ENCODE results near the gene SNRPA.
A peak's percentile ranks its signal among the peaks of the same experiment; 100 is the strongest.
"Not testable (repeated sequence)": the region's sequence is repeated elsewhere in the genome, so short reads cannot be mapped to it uniquely, and the experiment has no call there.

Gene SNRPA

DNA sequence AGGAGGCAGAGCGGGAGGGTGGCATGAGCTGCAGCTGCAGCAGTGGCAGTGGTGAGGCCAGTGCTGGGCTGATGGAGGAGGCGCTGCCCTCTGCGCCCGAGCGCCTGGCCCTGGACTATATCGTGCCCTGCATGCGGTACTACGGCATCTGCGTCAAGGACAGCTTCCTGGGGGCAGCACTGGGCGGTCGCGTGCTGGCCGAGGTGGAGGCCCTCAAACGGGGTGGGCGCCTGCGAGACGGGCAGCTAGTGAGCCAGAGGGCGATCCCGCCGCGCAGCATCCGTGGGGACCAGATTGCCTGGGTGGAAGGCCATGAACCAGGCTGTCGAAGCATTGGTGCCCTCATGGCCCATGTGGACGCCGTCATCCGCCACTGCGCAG lies 50.0 kb downstream of the SNRPA start:
- DNase-seq (ENCODE audit: low read depth in 2 of 2), result no peak

DNA sequence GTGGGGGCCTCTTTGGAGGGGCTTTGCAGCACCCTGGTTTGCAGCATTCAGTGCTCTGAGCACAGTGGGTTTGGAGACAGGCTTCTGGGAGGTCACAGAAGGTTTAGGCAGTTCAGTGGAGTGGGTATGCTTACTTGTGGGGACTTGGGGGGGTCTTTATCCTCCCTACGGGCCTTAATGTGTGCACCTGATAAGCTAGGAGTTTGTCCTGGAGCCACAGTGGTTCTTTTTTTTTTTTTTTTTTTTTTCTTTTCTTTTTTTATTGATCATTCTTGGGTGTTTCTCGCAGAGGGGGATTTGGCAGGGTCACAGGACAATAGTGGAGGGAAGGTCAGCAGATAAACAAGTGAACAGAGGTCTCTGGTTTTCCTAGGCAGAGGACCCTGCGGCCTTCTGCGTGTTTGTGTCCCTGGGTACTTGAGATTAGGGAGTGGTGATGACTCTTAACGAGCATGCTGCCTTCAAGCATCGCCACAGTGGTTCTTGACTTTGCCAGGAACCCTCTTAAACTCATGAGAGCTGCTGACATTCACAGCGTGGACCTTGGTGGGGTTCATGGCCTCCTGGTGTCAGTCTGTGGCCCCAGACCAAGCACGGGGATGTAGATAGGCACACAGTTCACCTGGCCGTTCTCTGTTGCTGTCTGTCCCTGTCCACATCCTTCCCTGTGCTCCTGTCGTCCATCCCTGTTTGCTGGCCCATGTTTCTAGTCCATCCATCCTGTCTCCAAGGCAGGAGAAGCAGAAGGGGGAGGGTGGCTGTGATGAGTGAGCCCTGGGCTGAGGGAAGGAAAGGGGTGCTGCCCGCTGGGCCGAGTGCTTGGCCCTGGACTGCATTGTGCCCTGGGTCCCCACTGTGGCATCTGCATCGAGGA lies 50.7 kb downstream of the SNRPA start:
- DNase-seq (ENCODE audit: low read depth in 2 of 2), result no peak

DNA sequence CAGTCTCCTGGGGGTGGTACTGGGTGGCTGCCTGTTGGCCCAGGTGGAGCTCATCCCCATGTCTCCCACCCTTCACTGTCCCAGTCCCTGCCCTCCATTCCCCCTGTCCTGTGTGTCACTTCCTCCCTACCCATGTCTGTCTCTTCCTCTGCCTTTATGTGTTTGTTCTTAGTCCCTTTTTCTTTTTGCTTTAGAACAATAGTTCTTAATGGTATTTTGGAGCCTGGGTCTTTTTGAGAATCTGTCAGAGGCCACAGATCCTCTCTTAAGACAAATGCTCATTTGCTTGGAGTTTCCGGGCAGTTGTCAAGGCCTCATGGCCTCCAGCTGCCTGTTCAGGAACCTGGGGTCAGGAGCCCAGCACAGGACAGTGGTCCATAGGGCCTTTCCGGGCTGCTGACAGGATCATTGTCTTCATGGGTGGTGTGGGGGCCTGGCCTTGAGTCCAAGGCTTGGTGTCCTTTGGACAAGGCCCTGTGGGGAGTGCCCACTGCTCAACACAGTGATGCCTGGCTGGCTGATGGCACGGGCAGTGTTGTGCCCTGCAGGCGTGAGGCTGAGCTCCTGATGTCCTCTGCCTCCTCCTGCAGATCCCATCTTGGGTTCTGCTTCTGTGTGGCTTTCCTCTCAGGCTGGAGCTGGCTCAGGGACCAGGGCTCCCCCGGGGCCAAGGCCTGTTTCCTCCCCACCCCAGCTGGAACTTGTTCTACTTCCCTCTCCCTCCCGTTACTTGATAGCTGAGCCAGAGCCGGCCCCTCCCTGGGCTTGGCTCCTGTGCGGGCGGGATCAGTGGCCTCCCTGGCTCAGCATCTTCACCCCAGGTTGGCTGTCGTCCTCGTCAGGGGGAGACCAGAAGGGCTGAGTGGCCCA lies 51.5 kb downstream of the SNRPA start:
- no peak for DNase-seq (ENCODE audit: low read depth in 2 of 2)

DNA sequence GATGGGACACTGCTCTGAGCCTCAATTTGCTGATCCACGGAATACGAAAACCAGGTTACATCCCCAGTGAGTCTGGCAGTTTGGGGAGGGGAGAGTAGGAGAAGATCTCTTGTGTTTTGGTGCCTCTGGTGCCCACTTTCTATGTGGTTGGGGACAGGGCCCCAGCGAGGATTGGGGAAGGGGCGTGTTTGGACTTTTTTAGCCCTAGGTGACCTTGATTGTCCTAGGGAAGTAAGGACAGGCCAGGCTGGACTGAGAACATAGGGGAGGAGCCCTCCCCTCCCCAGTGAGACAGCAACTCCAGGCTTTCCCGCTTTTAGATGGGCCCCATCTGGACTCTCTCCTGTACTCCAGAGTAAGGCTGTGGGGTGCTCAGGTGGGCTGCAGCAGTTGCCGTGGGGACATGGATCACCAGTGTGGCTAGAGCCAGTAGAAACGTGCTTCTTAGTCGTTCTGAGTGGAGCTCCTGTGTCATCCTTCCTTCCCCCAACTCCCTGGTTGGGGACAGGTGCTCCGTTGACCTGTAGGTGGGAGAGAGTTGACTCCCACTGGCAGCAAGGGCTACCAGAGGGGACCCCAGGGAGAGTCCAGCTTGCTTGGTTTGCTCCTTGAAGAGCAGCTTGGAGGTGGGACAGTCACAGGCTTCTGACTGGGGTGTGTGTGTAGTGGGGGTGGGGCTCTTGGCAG lies 52.3 kb downstream of the SNRPA start:
- no peak for DNase-seq (ENCODE audit: low read depth in 2 of 2)

DNA sequence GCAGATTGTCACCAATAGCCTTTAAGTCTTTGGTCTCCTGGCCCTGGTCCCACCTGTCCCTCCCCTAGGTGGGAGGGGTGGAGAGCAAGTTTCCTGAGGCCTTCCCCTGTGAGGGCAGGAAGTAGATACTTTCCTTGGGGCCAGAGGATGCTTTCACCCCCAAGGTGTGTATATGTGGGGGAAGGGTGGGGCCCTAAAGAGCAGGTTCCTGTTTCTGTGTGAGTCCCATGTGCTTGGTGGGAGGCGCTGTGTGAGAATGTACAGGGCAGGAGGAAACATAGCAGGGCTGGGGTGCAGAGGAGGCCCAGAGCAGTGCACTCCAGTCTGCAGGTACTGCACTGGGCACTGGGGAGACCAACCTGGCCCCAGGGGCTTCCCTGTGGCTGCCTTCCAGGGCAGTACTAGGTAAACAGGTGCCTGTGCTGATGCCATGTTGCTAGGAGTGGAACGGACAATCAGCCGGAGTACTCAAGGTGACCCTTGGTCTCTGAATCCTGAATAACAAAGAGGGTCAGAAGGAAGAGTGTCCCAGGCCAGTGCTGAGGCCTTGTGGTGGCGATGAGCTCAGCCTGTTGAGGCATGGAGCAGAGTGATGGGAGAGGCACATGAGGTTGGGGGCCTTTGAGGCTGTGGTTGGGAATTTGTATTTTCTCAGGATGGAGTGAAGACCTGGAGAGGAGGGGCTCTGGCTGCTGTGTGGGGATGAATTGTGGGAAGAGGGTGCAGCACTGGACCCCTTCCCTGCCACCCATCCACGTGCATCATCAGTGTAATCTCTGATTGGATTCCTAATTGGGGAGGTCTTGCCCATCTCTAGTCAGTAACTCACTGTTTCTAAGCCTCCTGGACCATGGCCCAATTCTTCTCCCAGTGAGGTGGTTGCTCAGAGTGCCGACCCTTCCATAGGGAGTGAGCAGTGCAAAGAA lies 53.1 kb downstream of the SNRPA start:
- DNase-seq (ENCODE audit: low read depth in 2 of 2), result peak in 1 of 2 donors; percentile 44

DNA sequence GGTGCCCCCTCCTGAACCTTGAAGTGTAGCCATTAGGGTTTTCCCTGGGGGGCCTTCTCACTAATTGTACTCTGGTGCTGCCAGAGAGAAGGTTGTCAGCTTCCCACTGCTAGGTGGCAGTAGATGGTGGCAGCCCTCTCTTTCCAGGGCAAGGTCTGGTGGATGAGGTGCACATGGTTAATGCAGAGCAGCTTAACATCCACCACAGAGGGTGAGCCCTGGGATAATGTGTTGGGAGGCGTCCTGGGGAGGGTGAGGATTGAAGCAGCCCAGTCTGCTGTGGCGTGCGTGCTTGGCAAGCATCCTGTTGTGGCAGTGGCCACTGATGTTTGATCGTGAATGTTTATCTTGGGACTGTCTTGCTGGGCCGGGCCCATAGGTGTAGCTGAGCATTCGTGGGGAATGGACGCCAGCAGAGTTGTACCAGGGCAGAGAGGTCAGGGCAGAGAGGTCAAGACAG lies 53.8 kb downstream of the SNRPA start:
- no peak for DNase-seq (ENCODE audit: low read depth in 2 of 2)

DNA sequence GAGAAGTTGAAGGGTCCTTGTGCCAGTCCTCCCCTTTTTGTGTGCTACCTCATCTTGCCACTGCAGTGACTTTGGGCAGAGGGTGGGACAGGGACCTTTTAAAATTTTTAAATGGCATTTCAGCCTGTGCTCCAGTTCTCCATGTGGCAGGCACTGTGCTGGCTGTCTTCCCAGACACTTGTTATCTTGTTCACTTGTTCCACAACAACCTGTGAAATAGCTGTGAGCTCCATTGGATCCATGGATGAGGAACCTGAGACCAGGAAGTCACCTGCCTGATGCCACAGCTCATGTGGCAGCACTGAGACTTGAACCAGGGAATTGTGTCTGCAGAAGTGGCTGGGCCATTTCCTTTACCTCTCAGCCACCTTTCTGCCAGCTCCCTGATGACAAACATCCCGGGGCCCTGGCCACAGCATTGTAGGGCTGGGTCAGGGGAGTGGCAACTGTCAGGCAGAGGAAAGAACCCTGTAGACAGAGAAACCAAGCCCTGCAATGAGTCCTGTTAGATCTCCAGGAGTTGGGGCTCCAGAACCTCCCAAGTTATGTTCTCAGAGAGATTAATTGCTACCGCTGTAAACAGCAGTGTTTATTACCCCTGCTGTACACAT lies 54.4 kb downstream of the SNRPA start:
- no peak for DNase-seq (ENCODE audit: low read depth in 2 of 2)

DNA sequence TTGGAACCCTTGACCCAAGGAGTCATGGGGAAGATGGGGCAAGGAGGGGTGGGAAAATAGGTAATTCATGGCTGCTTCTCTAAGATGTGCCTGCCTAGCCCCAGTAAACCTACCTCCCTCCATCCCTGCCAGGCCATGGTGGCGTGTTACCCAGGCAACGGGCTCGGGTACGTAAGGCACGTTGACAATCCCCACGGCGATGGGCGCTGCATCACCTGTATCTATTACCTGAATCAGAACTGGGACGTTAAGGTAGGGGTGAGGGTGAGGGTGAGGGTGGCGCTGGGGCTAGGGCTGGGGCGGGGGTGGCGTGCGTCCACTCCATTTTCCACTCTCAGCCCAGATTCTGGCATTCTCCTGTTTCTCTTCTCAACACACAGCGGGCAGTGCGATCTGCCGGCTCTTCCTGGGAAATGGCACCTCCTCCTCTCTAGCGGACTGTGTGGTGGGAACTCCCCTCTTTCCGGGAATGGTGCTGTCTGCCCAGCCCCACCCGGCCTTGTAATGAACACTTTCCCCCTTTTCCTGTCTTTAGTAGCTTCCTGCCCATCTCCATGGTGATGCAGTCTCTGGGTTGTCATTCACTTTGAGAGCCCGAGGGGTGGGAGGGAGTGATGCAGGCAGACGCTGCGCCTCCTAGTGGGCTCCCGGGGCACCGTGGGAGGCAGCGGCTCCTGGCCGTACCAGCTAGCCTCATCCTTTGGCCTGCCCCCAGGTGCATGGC lies 55.6 kb downstream of the SNRPA start:
- DNase-seq (ENCODE audit: low read depth in 2 of 2), result peak; percentile 72 to 75

DNA sequence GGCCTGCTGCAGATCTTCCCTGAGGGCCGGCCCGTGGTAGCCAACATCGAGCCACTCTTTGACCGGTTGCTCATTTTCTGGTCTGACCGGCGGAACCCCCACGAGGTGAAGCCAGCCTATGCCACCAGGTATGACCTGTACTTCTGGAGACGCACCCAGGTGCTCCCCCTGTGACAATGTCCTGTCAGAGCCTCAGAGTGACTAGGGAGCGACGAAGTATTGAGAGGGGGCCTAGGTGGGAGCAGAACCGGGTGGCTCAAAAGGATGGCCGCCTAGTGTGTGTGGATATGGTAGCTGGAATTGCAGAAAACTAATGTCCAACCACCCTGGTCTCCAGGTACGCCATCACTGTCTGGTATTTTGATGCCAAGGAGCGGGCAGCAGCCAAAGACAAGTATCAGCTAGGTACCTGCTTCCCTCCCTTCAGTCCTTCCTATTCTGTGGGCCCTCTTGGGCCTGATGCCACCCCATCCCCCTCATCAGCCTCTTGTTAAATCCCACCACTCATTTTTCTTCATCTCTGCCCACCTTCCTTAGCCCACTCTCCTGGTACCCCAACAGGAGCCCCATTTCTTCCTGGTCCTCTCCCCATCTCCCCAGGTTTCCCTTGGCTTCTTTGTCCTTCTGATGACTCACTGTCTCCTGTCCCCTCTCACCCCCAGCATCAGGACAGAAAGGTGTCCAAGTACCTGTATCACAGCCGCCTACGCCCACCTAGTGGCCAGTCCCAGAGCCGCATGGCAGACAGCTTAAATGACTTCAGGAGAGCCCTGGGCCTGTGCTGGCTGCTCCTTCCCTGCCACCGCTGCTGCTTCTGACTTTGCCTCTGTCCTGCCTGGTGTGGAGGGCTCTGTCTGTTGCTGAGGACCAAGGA lies 56.4 kb downstream of the SNRPA start:
- no peak for DNase-seq (ENCODE audit: low read depth in 2 of 2)

DNA sequence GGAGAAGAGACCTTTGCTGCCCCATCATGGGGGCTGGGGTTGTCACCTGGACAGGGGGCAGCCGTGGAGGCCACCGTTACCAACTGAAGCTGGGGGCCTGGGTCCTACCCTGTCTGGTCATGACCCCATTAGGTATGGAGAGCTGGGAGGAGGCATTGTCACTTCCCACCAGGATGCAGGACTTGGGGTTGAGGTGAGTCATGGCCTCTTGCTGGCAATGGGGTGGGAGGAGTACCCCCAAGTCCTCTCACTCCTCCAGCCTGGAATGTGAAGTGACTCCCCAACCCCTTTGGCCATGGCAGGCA lies 57.0 kb downstream of the SNRPA start:
- no peak for DNase-seq (ENCODE audit: low read depth in 2 of 2)

DNA sequence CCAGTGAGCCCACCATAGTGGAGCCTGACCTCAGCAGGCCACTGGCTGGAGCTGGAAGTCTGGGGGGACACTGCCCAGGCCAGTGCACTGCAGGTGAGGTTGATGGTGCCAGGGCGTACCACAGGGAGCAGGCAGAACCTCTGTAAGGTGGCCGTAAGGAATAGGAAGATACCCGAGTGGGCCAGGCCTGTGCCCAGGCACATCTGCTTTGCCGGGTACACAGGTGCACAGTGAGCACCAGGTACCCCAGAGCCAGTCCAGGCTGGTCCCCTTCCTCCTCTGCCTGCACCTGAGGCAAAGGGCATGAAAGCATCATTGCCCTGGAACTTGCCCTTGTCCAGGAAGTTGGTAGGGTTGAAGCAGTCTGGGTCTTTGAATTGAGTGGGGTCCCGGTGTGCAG lies 57.5 kb downstream of the SNRPA start:
- DNase-seq (ENCODE audit: low read depth in 2 of 2), result no peak

DNA sequence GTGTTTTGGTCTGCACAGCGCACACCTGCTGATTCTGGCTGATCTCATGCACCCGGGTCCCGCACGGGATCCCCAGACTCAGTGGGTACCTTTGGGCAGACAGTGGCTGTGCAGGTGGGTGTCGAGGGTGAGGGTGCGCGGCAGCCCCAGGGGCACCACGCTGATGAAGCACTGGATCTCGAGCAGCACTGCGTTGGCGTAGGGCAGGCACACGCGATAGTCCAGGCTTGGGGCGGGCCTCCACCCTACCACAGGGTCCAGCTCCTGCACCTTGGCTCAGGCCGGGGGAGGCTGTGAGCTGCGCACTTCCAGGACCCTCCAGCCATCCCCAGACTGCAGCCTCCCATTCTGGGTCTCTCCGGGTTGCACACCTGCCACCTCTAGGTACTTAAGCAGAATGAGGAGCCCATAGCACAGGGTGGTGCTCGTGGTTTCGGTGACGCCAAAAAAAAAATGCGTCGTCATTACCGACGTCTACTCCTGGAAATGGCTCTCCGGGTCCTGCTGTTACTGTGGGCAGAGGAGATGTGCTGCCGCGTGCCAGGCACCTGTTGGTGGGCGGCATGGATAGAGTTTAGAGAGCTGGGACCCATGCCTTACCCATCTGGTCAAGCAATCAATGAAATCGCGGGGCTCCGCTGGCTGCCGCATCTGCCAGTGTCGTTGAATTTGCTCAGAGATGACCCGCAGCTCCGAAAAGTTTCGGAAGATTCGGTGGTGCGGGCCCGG lies 58.5 kb downstream of the SNRPA start:
- no peak for DNase-seq (ENCODE audit: low read depth in 2 of 2)

DNA sequence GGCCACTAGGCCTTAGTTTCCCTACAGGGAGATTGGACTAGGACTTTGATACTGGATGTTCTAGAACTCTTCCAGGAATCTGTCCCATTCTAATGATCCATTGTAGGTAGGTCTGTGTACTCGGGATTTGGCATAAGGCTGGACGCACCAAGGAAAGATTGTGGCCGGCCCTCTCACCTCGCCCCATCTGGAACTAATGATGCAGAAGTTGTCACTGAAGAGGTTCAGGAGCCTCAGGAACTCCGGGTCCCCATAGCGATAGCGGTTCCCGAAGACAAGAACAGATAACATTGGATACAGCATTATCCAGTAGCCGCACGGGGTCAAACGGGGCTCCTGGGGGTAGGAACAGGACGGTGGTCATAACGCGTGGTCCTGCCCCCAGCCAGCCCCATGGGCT lies 59.2 kb downstream of the SNRPA start:
- DNase-seq (ENCODE audit: low read depth in 2 of 2), result no peak

DNA sequence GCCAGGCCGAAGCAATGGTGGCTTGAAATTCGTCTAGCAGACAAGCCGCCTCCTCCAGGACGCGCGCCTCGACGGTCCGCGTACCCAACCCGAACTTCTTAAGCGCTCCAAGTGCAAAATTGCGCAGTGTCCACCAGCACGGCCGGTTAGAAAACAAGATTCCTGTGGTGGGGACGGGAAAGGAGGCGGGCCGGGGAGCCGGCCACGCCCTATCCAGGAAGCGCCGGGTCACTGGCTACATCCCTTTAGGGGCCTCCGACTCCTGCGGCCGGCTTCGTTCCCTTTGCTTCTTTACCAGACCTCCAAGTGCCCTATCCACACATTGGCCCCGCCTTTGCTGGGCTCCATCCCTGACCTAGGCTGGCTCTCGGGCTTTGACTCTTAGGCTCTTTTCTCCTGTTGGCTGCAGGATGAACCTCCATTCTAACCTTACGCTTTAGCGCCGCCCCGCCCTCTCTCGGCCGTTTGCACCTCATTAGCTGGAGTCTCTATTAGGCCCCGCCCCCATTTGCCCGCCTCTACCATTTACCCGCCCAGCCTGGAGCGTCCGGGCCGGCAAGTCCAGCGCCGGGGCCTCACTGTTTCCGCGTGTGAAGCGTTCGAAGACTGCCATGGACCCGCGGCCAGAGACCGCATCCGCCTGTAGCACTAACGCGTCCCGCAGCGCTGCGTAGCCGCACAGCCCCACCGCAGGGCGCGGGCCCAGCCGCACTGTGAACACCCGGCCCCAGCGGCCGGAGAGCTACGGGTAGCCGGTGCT lies 59.8 kb downstream of the SNRPA start:
- DNase-seq (ENCODE audit: low read depth in 2 of 2), result not testable (repeated sequence)

DNA sequence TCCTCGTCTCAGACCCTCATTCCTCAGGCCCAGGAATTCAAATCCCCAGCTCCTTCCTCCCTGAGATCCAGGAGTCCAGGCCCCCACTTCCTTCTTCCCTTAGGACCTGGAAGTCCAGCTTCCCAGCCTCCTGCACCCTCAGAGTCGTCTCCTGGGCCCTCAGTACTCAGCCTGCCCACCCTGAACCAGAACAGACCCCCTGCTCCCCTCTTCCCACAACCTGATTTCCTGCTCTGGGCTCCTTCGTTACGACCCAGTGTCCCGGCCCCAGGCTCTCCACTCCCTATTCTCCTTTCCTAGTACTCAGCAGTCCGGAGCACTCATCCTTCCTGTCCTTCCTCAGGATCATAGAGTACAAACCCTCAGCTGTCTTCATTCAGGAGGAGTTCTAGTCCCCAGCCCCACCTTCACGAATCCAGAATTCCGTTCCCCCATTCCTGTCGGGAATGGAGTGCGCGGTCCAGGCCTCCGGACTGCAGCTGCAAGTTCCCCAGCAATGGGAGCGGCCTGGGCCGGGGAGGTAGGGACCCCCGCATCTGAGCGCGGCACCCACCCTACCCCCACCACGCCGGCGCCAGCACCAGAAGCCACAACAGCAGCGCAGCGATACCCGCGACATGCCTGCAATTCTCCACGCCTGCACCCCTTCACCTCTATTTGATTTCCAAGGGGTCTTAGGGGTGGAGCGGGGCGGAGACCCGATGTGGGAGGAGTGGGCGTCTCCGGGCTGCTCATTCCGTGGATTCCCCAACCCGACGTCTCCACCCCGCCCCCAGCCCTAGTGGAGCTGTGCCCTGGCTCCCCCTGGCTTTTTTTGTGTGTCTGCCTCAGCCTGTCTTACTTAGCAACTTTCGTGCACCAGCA lies 60.7 kb downstream of the SNRPA start:
- no peak for DNase-seq (ENCODE audit: low read depth in 2 of 2)

DNA sequence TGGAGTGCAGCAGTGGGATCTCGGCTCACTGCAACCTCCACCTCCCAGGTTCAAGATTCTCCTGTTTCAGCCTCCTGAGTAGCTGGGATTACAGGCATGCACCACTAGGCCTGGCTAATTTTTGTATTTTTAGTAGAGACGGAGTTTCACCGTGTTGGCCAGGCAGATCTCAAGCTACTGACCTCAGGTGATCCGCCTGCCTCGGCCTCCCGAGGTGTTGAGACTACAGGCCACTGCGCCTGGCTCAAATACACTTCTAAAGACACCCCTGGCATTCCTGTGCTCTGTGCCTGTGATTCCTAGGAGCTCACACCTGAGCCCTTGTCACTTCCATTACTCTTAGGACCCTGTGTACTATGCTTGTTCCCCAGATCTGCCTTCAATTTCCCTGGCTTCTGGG lies 61.6 kb downstream of the SNRPA start:
- not testable (repeated sequence) for DNase-seq (ENCODE audit: low read depth in 2 of 2)

DNA sequence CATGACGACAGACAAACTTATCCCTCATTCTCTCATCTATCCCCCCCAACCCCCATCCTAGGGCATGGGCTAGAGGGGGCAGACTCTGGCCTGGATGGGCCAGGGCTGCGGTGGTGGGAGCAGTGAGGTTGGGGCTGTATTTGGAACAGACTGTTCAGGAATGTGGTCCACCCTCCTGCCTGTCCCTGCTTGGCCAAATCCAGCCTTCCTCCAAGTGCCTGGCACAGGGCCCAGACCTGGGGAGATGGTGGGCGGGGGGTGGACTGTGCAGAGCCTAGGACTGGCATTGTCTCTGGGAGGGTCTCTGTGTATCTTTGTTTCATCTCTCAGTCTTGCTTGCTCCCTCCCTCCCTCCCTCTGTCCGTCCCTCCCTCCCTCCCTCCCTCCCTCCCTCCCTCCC lies 62.2 kb downstream of the SNRPA start:
- no peak for DNase-seq (ENCODE audit: low read depth in 2 of 2)

Data from stimulated activated CD8-positive, alpha-beta memory T cell treated with anti-CD3 and anti-CD28 coated beads, Interleukin-15, amount 100 ng/mL, for 48 hours (primary cell).